Ramos (cell line): ENCODE results near the gene ANKHD1.

Experiments used
- in situ Hi-C: fragments of 300-500 bp; cut with MboI; formaldehyde crosslinking; loops from one replicate; pipeline ENCODE4 v1.14.3; 2022; ENCODE audit warnings: low sequenced_read_pairs; ENCODE audit not compliant: unreplicated experiment

Gene ANKHD1

DNA sequence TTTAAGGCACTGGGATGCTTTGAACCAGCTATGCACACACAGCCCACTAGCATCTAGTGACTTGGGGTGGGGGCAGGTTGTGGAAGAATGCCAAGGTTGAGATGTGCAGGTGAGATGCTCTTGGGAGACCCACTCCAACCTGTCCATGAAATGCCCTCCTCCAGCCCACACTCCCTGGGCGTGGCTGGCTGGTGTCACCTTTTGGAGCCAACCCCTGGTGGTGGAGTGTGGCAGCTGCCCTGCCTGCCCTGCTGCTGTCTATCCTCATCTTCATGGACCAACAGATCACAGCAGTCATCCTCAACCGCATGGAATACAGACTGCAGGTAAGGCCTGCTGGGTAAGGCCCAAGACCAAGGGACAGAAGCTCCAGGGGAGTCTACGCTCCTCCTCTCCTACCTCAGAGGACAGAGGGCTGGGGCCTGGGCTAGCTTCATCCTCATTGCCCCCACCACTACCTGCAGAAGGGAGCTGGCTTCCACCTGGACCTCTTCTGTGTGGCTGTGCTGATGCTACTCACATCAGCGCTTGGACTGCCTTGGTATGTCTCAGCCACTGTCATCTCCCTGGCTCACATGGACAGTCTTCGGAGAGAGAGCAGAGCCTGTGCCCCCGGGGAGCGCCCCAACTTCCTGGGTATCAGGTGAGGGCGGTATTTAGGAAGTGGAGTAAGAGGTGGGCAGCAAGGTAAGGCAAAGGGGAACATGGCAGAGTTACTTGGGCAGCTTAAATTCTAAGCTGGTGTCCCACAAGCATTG, 34.2 kb upstream of the ANKHD1 start:
- in situ Hi-C loops, result loop anchor here (5.0 to 25.0 kb wide), 3 partner anchors 267 to 670 kb away; partner anchors contain the start of genes CD14 and TMCO6

DNA sequence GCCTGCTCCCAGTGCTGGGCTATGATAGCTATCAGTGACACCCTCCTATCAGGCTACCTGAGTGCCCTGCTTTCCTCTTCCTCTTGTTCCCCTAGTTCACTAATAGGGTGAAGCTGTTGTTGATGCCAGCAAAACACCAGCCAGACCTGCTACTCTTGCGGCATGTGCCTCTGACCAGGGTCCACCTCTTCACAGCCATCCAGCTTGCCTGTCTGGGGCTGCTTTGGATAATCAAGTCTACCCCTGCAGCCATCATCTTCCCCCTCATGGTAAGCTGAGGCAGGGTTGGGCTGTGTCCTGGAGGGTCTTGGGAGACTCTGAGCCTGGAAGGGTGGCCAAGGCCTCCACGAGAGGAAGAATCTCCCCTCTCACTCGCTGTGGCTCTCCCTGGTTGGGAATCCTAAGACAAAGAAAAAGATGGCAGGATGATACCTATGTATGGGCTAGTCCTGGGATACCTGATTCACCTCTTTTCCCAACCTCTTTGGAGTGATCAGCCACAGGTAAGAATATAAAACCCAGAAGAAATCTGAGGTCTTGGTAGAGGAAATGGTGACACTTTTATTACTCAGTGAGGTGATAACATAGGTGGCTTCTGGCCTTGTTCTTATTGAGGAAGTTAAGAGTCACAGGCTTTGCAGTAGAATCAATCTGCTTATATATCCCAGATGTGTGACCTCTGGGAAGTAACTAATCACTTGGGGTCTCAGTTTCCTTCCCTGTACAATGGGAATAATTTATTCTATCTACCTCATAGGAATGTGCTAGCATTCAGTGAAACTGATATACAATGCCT, 30.1 kb upstream of the ANKHD1 start:
- in situ Hi-C loops, result loop anchor here (25.0 kb wide), 1 partner anchor 666 kb away; no protein-coding TSS in a partner anchor

DNA sequence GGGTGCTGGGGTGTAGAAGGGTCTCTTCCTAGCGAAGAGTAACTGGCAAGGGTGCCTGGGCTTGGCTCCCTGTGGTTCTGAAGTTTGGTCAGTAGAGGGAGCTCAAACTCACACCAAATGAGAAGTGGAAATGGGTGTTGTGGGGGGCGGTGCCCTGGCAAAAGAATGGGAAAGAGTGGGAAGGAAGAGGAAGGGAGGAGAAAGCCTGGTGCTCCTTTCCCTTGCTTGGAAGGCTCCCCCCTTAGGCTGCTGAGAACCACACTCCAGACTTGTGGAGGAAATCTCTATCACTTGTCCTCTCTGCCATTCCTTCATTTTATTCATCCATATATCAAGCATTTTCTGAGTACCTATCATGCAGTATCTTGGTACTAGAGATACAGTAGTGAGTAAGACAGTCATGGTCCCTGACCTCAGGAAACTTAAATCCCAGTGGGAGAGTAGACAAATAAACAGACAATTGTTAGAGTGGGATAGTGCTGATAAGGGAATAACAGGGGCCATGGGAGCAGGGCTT, 28.6 kb upstream of the ANKHD1 start:
- in situ Hi-C loops, result loop anchor here (25.0 kb wide), 1 partner anchor 664 kb away; no protein-coding TSS in a partner anchor

DNA sequence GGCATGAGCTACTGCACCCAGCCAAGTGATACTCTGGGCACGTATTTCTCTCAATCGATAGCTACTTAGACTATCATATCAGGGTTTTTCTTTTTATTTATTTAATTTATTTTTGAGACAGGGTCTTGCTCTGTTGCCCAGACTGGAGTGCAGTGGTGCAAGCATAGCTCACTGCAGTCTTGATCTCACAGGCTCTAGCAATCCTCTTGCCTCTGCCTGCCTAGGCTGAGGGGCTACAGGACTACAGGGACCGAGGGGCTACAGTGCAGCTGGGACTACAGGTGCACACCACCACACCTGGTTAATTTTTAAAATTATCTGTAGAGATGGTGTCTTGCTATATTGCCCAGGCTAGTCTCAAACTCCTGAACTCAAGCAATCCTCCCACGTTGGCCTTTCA, 20.3 kb upstream of the ANKHD1 start:
- in situ Hi-C loops, result no loop called here

DNA sequence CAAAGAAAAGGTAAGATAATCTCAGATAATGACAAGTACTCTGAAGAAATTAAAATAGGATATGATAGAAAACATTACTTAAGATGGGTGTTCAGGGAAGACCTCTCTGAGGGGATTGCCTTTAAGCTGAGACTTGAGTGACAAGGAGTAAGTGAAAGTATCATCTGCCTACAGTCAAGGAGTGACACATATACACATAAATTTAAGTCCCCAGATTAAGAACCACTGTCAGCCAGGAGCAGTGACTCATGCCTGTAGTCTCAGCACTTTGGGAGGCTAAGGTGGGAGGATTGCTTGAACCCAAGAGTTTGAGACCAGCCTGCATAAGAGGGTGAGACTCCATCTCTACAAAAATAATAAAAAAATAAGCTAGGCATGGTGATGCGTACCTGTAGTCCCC, 19.7 kb upstream of the ANKHD1 start:
- in situ Hi-C loops, result no loop called here

DNA sequence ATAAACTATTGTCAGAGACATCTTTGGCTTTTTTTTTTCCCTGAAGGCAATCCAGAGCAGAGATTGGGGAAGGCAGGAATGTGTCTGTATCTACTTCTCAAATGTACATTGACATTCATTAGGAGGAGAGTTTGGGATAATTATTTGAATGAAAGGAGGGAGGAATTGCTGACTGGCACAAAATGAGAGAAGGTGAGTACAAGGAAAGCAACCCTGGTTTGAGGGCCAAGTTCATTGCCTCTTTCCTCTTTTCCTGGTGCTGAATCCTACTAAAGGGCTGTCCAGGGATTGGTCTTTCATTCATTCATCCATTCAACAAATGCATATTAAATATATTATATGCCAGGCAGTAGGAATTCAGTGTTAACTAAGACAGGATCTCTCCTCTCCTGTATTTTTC, 18.8 kb upstream of the ANKHD1 start:
- in situ Hi-C loops, result no loop called here

DNA sequence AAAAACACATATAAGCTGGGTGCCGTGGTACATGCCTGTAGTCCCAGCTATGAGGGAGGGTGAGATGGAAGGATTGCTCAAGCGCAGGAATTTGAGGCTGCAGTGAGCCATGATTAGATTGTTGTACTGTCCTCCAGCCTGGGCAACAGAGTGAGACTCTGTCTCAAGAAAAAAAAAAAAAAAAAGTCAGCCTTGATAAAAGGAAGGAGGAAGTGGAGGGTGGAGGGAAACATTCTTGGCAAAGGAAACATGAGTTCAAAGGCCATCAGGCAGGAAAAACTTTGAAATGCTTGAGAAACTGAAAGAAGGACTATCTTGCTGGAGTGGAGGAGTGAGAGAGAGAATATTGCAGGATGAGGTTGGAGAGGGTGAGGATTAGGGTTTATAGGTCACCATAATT, 18.3 kb upstream of the ANKHD1 start:
- in situ Hi-C loops, result no loop called here

DNA sequence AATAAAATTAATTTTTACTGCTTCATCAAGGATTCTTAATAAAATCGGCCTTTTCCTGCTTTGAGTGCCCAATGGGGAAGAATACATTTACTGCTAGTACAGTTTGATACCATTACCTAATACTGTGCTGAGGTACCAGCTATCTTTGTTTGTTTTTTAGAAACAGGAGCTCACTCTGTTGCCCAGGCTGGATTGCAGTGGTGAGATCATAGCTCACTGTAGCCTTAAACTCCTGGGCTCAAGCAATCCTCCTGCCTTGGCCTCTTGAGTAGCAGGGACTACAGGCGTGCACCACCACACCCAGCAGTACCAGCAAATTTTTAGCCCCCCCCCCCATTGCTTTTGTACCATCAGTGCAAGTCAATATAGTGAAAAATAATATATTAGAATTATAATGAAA, 13.6 kb upstream of the ANKHD1 start:
- in situ Hi-C loops, result no loop called here

DNA sequence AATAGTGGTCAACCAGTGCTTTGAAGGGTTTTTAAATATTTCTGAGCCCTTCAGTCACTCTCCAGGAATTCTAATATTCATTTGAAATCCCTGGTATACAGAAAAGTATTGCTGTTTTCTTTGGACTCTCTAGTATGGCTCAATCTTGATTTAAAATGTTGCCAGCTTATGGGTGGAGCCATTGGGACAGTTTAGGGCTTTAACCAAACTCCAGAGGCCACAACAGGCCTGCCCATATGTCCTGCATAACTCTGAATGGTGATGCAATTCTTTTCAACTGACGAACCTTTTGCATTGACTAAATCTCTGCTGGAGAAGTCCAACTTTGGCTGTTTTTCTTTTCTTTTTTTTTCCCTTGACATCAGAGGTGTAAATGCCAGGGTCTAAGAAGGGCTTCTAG, 10.3 kb upstream of the ANKHD1 start:
- in situ Hi-C loops, result no loop called here

DNA sequence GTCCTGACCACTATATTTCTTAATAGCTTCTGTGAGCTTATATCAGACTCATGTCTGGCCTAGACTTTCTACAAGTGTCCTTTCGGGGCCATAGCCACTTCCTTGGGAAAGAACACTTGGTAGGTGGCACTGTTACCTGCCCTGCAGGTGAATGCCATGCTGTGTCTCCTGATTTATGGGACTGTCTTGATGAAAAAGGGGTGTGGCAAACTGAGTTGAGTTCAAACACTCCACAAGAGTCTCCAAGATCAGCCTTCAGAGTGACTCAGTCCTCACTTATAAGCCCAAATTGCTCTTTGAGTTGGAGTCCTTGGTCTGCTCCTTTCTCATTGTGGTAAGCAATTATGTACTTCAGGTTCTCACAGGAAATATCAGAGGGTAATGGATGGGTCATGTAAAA, 9.9 kb upstream of the ANKHD1 start:
- in situ Hi-C loops, result no loop called here

DNA sequence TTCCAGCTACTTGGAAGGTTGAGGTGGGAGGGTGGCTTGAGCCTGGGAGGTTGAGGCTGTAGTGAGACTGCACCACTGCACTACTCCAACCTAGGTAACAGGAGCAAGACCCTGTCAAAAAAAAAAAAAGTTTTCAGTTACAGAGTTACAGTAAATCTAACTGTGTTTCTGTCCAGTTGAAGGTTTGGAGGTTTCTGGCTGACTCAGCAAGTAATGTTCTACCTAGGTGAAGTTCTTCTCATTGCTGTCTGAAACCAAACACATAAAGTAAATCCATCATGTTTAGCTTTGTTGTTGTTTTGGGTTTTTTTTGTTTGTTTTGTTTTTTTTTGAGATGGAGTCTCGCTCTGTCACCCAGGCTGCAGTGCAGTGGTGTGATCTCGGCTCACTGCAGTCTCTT, 7.9 kb upstream of the ANKHD1 start:
- in situ Hi-C loops, result no loop called here

DNA sequence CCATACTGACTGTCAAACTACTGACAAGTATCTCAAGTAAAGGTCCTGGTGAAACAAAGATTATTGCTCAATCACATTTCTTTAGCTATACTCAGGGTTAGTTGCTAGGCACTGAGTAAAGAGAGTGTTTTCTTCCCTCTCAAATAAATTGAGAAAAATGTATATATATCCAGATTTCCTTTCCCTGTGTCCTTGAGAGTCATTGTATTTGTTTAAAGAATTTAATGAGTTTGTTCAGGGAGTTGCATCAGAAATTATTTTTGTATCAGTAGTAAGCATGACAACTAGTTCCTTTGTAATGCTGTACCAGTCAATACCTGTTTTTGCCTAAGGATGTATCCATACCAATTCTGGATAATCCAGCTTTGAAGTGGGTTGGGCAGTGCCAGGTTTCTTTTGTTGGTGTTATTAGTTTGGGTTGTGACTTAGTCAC, 3.2 kb upstream of the ANKHD1 start:
- in situ Hi-C loops, result no loop called here

DNA sequence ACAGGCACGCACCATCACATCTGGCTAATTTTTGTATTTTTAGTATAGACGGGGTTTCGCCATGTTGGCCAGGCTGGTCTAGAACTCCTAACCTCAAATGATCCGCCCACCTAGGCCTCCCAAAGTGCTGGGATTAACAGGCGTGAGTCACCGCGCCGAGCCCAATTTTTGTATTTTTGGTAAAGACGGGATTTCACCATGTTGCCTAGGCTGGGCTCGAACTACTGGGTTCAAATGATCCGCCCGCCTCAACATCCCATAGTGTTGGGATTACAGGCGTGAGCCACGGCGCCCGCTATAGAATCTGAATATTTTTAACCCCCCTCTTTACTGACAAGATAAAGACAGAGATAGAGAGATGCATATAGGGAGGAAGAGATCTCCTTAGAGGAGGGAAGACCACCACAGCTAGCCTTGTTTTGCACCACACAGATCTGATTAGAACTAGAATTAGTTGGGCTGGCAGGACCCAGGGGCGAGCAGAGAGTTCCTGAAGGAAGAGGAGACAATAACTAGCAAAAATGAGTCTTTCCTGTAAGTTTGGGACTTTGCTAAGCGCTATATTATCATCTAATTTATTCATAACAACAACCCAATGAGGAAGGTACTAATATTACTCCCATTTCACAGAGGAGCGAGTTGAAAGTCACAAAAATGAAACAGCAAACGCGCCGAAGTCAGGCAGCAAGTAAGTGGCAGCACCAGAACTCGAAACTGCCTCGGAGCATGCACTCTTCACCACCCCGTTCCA, 1.5 kb upstream of the ANKHD1 start:
- in situ Hi-C loops, result no loop called here

DNA sequence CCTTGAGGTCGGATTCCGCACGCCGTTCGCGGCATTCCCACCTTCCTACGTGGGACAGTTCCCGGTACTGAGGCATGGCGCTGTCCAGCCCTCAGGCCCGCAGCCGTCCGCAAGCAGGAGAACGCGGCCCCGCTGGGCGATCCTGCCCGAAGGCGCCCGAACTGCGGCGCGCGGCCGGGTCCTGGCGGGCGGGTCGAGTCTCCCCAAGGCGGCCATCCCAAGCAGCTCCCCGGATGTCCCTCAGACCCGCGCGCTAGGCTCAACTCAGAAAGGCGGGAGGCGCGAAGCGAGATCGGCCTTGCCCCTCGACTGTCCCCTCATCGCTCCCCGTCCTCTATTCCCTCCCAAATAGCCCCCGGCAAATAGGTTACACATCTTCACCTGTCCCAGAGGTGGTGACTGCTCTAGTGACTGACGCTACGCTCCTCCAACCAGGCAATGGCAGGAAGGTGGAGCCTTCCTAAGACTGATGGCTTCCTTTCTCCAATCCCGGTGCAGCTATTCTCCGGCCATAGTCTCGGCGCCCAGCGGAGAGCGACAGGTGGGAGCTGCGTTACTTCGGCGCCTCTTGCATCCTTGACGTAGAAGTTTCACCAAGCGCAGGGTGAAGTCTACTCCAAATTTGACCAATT, 787 bp upstream of the ANKHD1 start:
- in situ Hi-C loops, result no loop called here

DNA sequence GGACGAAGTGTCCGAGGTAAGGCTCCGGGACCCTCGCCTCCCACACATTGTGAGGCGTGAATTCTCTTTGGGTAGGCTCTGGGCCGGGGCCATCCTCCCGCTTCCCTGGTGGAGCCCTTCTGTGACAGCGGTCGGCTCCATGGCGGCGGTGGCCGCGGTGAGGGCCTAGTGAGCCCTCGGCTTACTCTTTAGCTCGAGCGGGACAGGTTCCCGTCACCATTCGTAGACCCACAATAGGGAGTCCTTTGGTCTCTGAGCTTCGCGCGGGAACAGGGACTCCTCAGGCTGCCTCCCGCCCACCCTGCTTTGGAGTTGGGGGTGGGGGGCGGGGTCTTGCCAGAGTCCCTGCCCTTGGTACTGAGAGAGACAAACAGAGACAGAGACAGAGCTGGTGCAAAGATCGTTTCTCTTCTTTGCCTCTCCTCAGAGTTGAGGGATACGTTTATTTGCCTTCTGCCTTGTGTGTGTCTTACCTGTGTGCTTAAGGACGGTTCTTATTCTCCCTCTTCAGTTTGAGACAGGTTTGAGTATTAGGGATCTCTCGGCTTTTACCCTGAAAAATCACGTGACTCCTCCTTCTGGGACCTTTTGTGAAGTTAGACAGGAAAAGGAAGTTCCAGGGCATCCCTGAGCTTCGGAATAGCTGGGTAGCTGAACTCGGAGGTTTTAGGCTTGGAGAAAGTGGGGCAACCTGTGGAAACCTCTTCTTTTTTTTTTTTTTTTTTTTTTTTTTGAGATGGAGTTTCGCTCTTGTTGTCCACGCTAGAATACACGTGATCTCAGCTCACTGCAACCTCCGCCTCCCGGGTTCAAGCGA, 833 bp downstream of the ANKHD1 start:
- in situ Hi-C loops, result no loop called here

DNA sequence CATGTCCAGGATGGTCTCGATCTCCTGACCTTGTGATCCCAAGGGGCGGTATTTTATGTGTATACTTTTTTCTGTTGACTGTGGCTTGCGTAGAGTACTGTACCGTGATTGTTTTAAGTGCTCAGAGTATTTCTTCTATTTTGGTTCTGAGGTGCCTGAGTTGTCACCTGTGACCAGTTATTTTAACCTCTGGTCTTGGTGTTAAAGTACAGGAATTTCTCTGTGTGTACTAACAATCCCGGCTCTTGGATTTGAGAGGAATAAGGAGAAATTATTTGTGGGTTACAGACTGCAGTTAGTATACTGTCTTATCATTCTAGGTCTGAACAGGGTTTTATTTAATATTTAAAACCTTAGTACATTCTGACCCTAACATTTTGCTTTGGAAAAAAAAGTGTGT, 2.0 kb downstream of the ANKHD1 start:
- in situ Hi-C loops, result no loop called here

DNA sequence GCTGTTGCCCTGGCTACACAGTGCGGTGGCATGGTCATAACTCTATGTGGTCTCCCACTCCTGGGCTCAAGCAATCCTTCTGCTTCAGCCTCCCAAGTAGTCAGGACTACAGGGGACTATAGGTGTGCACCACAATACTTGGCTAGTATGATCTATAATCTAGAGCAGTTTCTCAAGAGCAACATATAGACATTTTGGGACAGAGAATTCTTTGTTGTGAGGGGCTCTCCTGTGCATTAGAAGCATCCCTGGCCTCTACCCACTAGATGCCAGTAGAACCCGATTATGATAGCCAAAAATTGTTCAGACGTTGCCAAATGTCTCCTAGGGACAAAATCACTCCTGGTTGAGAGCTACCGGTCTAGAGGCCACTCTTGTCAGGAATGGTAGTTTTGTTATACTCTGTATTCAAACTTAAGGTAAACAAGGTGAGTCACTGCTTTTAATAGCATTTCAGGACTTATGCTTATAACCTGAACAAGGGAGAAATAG, 7.2 kb downstream of the ANKHD1 start:
- in situ Hi-C loops, result no loop called here

DNA sequence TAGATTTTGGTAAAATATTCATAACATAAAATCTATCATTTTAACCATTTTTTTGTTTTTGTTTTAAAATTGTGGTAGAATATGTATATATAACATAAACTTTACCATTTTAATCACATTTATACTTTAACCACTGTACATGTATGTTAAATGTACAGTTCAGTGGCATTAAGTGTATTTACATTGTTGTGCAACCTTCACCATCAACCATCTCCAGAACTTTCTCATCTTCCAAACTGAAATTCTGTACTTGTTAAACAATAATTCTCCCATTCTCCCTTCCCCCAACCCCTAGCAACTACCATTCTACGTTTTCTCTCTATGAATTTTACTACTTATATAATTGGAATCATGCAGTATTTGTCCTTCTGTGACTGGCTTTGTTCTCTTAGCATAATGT, 11.6 kb downstream of the ANKHD1 start:
- in situ Hi-C loops, result no loop called here

DNA sequence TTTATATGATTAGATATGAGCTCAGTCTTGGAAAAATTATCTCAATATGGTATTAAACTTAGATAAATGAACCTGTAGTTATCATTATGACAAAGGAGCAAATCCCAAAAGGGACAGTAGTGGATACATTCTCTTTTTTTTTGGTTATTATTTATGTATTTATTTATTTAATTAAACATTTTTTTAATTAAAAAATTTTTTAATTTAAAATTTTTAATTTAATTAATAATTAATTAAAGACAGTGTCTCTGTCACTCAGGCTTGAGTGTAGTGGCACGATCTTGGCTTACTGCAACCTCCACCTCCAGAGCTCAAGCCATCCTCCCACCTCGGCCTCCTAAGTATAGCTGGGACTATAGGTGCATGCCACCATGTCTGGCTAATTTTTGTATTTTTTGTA, 15.6 kb downstream of the ANKHD1 start:
- in situ Hi-C loops, result no loop called here
